DMS153 (cell line): ENCODE measurements around the gene NTN4.
"Not testable (repeated sequence)": the region's sequence is repeated elsewhere in the genome, so short reads cannot be mapped to it uniquely, and the experiment has no call there.

Experiments
- DNase-seq: peaks from one replicate; lab custom pipeline; 2025; lab: John Stamatoyannopoulos, UW

Gene NTN4

DNA sequence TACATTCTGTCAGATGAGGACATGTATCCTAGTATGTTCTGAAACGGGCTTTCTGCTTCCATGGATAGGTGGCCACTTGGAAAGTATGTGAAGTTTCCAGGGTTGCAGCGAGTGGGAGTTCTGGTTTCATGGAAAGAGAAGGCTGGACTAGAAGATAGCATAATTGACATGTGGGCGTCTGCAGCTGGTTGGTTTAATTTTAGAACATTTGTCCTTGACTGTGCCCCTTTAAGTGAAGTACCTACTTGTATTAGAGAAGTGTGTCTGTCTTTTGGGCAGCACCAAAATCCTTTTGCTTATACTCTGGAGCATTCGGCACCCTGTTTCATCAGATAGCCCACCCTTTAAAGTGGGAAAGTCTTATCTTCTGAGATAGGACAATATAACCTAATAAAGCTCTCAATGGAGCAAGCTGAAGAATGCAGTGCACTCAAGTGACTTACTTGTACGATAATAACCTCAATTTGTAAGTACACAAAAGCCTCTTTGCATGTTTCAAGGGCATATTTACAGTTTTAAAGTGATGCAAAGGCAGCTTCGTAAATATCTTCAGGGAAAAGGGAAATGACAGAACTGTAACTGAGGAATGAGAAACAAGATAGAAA lies 35.2 kb downstream of the NTN4 start:
- DNase-seq, result no peak

DNA sequence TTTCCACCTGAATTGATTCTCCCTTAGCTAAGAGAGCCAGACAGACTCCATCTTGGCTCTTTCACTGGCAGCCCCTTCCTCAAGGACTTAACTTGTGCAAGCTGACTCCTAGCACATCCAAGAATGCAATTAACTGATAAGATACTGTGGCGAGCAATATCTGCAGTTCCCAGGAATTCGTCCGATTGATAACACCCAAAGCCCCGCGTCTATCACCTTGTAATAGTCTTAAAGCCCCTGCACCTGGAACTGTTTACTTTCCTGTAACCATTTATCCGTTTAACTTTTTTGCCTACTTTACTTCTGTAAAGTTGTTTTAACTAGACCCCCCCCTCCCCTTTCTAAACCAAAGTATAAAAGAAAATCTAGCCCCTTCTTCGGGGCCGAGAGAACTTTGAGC lies 44.5 kb downstream of the NTN4 start:
- DNase-seq, result not testable (repeated sequence)

DNA sequence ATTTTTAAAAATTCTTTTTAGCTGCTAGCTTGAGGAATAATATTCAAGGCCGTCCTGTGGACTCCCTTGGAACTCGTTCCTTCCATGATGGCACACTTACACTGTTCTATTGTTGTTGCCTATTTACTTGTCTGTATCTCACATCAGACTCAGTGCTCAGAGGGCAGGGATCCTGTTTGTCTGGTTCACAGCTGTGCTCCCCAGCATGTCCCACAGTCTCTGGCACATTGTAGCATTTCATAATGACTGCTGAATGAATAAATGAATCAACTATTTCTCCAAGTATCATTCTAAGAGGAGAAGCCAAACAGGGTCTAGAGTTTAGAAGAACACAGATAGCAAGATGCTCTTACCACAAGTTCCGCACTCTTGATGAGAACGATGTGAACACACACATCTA lies 48.0 kb downstream of the NTN4 start:
- no peak for DNase-seq

DNA sequence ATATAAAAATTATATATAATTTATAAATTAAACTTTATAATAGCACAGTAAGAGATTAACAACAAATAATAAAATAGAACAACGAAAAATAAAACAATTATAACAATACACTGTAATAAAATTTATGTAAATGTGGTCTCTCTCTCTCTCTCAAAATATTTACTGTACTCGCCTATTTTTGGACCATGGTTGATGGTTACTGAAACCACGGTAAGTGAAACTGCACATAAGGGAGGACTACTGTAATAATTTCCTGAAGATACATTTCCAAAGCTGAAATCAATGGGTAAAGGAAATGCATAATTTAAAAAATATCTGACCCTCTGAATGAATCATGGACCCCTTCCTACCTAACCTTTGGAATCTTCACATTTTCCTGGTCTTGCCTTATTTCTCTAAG lies 48.9 kb downstream of the NTN4 start:
- no peak for DNase-seq

DNA sequence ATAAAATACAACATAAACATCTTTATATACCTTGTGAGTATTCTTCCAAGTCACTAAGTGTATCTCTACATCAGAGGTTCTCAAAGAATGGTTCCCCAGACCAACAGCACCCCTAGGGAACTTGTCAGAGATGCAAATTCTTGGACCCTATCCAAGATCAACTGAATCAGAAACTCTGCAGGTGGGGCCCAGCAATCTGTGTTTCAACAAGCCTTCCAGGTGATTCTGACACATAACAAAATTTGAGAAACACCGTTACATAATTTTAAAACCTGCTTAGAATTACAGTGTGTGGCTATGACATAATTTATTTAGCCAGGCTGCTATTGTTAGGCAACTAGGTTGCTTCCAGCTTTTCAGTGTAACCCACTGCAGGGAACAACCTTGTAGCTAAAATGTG lies 49.8 kb downstream of the NTN4 start:
- DNase-seq, result peak; percentile 60

DNA sequence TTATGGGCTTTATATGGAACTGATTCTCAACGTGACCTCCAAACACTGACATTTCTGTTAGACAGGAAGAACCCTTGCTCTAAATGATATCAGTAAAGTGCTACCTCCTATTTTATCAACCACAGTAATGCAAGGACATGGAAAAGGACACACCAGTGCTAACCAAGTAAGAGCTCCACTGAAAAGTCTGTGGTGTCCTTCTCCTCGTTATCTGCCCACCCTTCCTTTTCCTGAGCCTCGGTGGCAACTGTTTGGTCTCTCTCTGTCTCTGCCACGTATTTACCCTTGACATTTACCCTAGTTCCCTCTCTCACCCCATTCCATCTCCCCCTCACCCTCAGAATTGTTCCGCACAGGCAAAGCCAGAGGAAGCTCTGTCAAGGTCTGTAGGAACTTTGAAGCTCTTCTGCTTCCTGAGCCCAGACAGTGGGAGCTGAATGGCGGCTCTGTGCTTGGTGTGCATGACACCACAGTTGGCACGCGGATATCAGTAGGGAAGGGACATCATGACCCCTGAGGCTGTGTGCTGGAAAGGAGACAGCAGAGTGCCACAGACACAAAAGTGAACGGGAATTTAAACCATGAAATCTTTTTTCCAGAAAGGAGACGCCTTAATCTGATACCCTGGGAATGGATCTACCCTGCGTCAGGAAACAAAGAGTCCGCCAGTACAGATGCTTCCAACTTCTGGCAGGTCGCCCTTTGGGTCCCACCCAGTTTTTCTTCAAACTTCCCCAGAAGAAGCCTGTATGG lies 50.8 kb downstream of the NTN4 start:
- DNase-seq, result no peak

DNA sequence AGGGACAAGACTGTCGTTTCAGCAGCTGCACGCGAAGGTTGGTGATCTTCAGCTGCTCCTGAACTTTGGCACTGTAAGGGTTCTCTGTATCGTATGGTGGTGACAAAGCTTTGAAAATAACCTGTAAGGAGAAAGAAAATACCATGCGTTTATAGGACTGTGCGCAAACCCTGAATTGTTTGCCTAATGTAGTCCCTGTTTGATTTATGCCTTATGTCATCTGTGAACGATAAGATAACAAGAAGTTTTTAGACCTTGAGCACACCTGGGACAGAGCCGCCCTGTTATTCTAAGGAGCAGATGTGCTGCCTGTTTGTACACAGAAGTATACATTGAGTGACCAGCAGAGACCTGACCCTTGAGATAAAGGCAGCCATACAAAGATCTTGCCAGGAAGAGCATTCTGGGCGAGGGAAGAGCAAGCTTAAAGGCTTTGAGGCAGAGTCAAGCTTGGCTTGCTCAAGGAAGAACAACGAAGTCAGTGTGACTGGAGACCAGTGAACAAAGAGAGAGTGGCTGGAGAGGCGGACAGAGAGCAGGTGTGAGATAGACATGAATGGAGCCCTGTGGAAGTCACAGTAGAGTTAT lies 52.4 kb downstream of the NTN4 start:
- peak; percentile 43 for DNase-seq

DNA sequence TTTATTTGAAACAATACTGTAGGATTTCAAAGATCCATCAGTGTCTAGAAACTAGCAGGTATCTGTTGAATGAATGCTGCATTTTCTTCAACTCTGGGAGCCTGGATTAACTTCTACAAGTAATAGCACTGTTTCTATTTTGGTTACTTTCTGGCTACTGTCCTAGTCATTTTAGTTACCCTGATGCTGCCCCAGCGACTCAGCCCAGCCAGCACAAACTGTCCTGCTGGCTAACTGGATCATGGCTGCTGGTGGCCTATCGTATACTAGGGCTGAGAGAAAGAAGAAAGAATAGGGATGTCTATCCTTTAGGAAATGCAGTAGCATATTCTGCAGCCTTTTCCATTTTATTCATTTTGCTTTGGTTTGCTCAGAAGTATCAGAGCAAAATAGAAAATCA lies 53.9 kb downstream of the NTN4 start:
- no peak for DNase-seq

DNA sequence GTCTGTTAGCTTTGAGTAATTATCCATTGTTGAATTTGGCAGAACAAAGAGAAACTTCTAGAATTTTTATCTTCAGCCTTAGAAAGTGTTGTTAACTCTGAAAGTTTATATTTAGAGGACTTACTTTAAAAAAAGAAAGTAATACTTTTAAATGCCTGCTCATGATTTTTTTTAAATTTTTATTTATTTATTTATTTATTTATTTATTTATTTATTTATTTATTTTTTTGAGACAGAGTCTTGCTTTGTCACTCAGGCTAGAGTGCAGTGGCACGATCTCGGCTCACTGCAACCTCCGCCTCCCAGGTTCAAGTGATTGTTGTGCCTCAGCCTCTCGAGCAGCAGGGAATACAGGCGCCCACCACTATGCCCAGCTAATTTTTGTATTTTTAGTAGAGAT lies 54.8 kb downstream of the NTN4 start:
- DNase-seq, result not testable (repeated sequence)

DNA sequence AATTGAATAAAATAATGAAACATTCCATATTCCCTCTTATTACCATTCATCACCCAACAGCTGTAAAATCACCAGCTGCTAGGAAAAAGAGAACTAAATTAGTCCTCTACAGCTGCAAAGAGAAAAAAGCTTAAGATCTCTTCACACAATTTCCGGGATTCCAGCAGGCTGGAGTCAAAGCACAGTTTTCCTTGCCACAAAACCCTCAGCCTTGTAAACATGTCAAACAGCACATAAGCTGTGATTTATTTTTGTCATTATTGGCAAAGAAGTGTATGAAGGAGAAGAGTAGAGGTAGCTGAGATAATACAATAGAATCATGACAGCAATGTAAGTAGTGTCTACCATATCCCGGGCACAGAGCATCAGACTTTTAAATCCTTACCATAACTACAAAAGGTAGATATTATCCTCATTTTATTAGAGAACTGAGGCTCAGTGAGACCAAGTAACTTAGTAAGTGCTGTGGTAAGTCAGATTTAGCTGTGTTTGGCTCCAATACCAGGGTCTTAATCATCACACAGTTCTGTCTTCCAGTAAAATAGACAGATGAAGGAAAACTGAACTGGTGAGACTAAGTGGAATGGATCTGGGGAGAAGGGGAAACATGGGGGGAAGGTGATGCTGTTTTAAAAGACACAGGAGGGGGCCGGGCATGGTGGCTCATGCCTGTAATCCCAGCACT lies 57.3 kb downstream of the NTN4 start:
- DNase-seq, result no peak

DNA sequence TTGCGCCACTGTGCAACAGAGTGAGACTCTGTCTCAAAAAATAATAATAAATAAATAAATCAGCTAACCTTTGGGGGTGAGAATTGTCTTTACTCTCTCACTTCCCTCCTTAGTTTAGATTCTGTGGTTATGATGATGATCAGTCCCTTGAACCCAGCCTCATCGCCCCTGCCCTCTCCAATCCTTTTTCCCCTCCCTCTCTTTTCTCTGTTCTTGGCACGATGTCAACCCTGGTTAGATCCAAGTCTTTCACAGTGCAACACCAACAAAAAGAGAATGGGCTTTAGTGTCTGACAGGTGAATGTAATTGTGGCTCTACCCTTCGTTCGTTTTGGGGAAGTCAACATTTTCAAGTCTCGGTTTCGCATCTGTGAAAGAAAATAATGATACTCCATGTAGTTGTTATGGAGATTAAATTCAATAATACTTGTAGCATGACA lies 59.0 kb downstream of the NTN4 start:
- no peak for DNase-seq

DNA sequence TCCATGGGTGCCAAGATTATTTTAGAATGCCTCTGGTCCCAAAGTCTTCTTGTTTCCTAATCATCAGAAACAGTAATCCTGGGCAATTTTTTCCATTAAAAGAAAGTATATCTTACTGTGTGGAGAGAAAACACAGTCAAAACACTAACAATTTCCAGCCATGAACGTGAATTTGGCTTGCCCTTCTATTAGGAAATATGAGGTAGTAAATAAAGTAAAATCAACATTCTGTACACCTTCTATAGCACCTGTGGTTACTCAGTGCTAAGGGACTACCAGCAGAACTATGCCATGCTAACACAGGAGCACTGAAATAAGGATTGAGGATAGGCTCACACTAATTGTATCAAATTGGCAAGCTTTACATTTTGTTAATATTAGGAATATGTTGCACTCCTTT lies 60.1 kb downstream of the NTN4 start:
- no peak for DNase-seq

DNA sequence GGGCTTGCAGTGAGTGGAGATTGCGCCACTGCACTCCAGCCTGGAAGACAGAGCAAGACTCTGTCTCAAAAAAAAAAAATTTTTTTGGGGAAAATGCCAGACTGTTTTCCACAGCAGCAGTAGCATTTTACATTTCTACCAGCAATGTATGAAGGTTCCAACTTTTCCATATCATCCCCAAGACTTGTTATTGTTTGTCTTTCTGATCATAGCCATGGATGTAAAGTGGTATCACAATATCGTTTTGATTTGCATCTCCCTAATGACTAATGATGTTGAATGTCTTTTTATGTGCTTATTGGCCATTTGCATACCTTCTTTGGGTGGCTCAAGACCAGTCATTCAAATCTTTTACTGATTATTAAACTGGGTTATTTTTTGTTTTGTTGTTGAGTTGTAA lies 63.7 kb downstream of the NTN4 start:
- DNase-seq, result no peak

DNA sequence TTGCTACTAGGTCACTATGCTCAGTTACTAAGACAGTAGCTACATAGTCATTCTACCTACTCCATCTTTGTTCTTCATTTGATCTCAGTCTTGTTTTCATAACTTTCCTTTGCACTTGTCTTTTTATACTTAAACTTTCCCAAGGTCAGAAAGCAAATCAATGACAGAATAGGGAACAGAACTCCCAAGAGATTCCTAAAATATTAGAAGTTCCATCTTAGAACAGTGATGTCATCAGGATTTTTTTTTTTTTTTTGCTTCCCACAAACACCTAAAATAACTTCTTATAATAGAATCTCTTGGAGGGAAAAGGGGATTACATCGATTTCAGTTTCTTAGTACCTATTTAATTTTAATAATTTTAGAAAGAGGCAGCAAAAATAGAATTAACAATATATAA lies 65.8 kb downstream of the NTN4 start:
- no peak for DNase-seq

DNA sequence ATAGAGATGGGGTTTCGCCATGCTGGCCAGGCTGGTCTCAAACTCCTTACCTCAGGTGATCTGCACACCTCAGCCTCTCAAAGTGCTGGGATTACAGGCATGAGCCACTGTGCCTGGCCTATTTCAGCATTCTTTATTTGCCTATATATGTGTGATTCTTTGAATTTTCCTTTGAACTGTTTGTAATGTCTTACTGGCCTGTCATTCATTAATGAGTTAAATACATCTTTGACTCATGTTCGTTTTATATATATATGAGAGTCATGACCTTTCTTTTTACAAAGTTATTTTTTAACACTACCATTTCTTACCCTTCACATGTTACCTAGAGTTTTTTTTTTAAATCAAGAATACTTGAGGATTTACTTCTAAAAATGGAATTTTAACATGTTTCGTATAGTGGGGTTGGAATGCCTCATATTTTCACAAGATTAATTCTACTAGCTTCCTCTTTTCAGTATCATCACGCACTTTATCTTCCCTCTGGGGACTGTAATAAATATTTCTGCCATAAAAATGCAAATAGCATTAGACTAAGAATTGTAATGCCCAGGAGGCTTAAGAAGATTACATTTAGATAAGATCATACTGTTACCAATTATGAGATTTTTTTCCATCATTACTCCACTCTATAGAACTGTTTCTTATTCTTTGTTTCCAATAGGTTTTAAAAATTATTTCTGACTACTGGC lies 66.7 kb downstream of the NTN4 start:
- no peak for DNase-seq

DNA sequence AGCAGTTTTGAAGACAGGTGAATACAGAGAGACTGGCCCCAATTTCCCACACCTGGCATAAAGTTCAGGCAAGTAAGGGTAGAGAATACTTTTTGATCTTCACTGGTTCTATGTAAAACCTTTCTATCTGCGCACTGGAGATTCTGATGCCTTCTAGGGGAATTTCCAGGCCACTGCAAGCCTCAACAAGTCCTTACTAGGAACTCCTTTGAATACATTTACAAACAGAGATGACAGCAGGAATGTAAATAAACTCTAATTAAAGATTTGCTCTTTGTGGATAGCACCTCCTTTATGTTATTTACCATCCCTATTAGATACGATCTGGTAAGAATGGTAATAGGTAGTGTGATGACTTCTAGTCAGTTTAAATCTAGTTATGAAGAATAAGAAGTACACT lies 69.2 kb downstream of the NTN4 start:
- DNase-seq, result peak; percentile 27

DNA sequence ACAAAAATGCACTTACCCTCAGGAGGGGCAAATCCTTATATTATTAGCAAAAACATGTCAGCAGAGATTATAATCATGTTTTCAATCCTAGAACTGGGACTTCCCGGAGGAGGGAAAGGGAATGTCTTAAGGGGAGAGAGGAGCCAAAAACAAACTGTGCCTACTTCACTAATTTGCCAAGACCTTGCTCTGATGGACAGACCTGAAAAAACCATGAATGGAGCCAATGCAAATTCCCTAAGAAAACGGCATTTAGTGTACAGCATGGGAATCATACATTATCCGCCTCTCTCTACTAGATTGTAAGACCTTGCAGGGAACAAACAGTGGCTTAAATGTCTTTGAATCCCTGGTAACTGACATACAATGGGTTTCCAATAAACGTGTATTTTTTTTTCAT lies 70.4 kb downstream of the NTN4 start:
- no peak for DNase-seq

DNA sequence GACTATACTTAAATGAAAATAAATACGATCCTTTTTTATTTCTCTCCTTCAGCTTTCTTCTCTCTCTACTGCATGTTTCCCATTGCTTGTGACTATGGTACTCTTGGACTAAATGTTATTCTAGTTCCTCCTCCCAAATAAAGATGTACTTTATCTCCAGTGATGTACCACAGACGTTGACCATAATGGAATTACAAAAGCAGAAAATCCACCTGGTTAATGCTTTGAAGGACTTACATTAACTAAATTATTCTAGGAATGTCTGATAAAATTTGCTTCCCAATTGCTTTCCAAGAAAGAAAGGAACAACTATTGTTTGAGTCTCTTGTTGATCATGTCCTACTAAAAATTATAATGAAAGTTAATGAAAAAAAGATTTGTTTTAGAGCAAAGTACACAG lies 71.8 kb downstream of the NTN4 start:
- DNase-seq, result no peak

DNA sequence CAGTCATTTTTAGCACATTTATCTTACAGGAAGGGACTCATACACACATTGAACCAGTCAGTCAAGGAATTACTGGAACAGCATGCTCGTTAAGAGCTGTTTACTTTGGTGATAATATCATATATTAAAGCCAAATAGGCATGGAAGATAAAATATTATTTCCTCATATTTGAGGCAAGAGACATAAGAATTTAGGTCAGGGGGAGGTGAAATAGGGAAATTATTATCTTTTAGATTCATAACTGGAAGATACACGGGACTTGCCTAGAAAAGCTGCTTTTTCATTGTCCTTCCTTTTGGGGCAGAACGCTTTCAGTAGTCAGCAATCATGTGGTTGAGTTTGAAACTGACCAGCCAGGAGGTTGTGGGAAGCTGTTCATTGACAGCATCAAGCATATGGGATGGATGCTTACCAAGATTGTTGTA lies 72.5 kb downstream of the NTN4 start:
- DNase-seq, result no peak

DNA sequence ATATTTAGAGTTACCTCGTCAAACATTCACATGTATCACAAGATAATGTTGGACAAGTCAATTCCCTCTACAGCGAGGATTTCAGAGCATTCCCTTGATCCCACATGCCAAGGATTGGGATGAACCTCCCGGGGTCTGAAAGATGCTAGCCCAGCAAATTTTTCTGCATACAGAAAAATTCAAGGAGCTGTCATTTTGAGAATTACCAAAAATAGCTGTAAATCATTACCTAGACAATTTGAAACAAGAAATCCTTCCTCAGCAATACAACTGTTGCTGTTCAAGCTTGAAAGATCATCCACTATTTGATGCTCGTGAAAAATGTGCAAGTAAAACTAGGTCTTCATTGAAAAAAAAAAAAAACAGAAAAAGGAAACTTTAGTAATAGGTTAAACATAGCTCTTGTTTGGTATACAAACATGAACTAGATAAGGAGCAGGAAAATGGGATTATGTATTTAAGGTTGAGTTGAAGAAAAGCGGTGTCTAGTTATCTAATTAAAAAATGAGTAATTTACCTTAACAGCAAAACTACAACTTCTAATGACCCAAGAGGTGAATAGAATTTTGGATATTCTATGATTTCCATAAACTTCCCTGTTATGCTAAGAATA lies 73.1 kb downstream of the NTN4 start:
- no peak for DNase-seq

DNA sequence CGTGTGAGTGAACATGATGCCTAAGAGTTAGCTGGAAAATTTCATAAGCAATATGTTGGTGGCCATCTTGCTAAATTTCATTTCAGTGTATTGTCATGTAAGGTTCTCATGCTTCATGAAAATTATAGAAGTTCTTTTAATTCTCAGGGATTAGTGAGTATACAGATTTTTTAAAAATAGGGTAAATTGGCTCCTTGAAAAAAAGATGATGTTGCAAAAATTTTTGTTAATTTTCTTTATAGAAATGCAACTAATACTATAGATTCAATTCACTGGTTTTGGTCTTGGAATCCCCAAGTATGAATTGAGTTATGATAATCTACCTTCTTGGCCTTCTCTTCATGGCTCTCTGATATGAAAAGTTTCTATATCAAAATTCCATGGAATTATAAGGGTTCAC lies 75.4 kb downstream of the NTN4 start:
- no peak for DNase-seq

DNA sequence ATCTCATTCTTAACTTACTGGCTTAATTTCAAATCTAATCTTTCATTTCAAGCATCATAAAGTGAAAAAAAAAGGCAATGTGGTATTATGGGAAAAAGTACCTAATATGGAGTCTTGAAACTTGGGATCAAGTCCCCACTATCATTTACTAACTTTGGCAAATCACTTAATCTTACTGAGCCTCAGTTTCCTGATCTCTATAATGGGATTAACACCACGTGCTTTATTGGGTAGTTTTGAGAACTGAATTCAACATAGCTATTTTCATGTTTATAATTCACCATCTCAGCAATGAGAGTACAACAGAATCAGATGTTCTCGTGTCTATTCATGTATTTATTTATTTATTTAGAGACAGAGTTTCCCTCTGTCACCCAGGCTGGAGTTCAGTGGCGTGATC lies 78.3 kb downstream of the NTN4 start:
- DNase-seq, result no peak
